Esophagus muscularis mucosa (tissue), 4 donors: Measurements from ENCODE around the gene MYO6.

Experiments used
- CTCF ChIP-seq, 3 experiments: fragments of 200-600 bp in 2 of 3; fragments of 450-650 bp in 1 of 3; sonication (generic) in 2 of 3; IDR thresholded peaks; one replicate each; pipeline ENCODE4 v1.5.1; 2017 to 2019; ENCODE audit warnings: antibody characterized with exemption in 3 of 3, mild to moderate bottlenecking in 2 of 3, moderate library complexity in 1 of 3
- EP300 ChIP-seq: sonication (generic); formaldehyde crosslinking; IDR thresholded peaks from one replicate; pipeline ENCODE4 v1.6.1; 2017; ENCODE audit warnings: antibody characterized with exemption
- POLR2A ChIP-seq: fragments of 450-650 bp; IDR thresholded peaks from one replicate; pipeline ENCODE4 v1.6.1; 2017; ENCODE audit warnings: antibody characterized with exemption, moderate library complexity, mild to moderate bottlenecking, low read depth
- POLR2AphosphoS5 ChIP-seq, 2 donors: sonication (generic); formaldehyde crosslinking; IDR thresholded peaks; one replicate each; pipeline ENCODE4 v1.6.1; 2017; ENCODE audit warnings: antibody characterized with exemption in 2 of 2

- TF ChIP-seq CTCF (IDR thresholded peaks at IDR 0.05): no peak
- TF ChIP-seq POLR2AphosphoS5 (IDR thresholded peaks at IDR 0.05): no peak
- no peak for TF ChIP-seq POLR2A
- no peak for TF ChIP-seq EP300
Observed at GRCh38 chr6:75882734-75883133, 133.7 kb downstream of the MYO6 start.
